H9 (cell line): ENCODE data around the gene MAPK8IP2. TPM values are rescaled to one million over a fixed set of nuclear protein-coding genes. Genes with fewer than 3 reads are reported as not detected.

Experiments
- DNase-seq: peaks from one replicate; pipeline ENCODE4 v3.0.0-alpha.2; 2017
- H2AFZ ChIP-seq: one replicate; pipeline ENCODE4 v1.6.1; 2013; ENCODE audit warnings: mild to moderate bottlenecking, low read length, control low read depth, moderate library complexity
- H2AK5ac ChIP-seq: 2 replicates; pipeline ENCODE4 v1.6.1; 2013; ENCODE audit warnings: low read length, control low read depth, mixed read lengths; ENCODE audit not compliant: insufficient read length
- H2BK120ac ChIP-seq: one replicate; pipeline ENCODE4 v1.6.1; 2013; ENCODE audit warnings: low read depth, mild to moderate bottlenecking, low read length, control low read depth, inconsistent platforms; ENCODE audit not compliant: poor library complexity, severe bottlenecking
- H2BK12ac ChIP-seq: 2 replicates; pipeline ENCODE4 v1.6.1; 2013; ENCODE audit warnings: low read length, control low read depth, mixed read lengths, low read depth; ENCODE audit not compliant: insufficient read length
- H2BK15ac ChIP-seq: 2 replicates; pipeline ENCODE4 v1.6.1; 2013; ENCODE audit warnings: low read depth, low read length, control low read depth
- H2BK20ac ChIP-seq: one replicate; pipeline ENCODE4 v1.6.1; 2013; ENCODE audit warnings: low read depth, mild to moderate bottlenecking, low read length, control low read depth, inconsistent platforms; ENCODE audit not compliant: poor library complexity, severe bottlenecking
- H2BK5ac ChIP-seq: 2 replicates; pipeline ENCODE4 v1.6.1; 2013; ENCODE audit warnings: low read length, control low read depth, mixed read lengths; ENCODE audit not compliant: insufficient read length
- H3K14ac ChIP-seq: 2 replicates; pipeline ENCODE4 v1.6.1; 2013; ENCODE audit warnings: low read length, control low read depth; ENCODE audit not compliant: insufficient read depth
- H3K18ac ChIP-seq: 2 replicates; pipeline ENCODE4 v1.6.1; 2013; ENCODE audit warnings: low read depth, mild to moderate bottlenecking, mixed read lengths, low read length, control low read depth; ENCODE audit not compliant: insufficient read length
- H3K23ac ChIP-seq: 2 replicates; pipeline ENCODE4 v1.6.1; 2013; ENCODE audit warnings: low read length, control low read depth, mixed read lengths, low read depth; ENCODE audit not compliant: insufficient read length
- H3K23me2 ChIP-seq: 2 replicates; pipeline ENCODE4 v1.6.1; 2013; ENCODE audit warnings: low read depth, mild to moderate bottlenecking, mixed read lengths, low read length, control low read depth; ENCODE audit not compliant: insufficient read length, poor library complexity, severe bottlenecking
- H3K27ac ChIP-seq: 2 replicates; pipeline ENCODE4 v1.5.1; 2013; ENCODE audit warnings: low read length, control low read depth, mixed read lengths, low read depth; ENCODE audit not compliant: insufficient read length
- H3K27me3 ChIP-seq: 2 replicates; pipeline ENCODE4 v1.6.1; 2013; ENCODE audit warnings: low read length, control low read depth, inconsistent platforms; ENCODE audit not compliant: insufficient read depth
- H3K4ac ChIP-seq: 2 replicates; pipeline ENCODE4 v1.6.1; 2013; ENCODE audit warnings: low read depth, mild to moderate bottlenecking, control low read depth, inconsistent platforms, low read length, moderate library complexity
- H3K4me1 ChIP-seq: 2 replicates; pipeline ENCODE4 v1.6.1; 2013; ENCODE audit warnings: low read length, control low read depth, inconsistent platforms; ENCODE audit not compliant: insufficient read depth
- H3K4me2 ChIP-seq: 2 replicates; pipeline ENCODE4 v1.6.1; 2013; ENCODE audit warnings: low read length, control low read depth, mixed read lengths; ENCODE audit not compliant: insufficient read length, insufficient read depth
- H3K56ac ChIP-seq: 2 replicates; pipeline ENCODE4 v1.6.1; 2013; ENCODE audit warnings: low read depth, mild to moderate bottlenecking, mixed read lengths, low read length, control low read depth; ENCODE audit not compliant: insufficient read length
- H3K79me1 ChIP-seq: 2 replicates; pipeline ENCODE4 v1.6.1; 2013; ENCODE audit warnings: low read depth, mild to moderate bottlenecking, moderate library complexity, low read length, control low read depth, inconsistent platforms; ENCODE audit not compliant: insufficient read depth, poor library complexity, severe bottlenecking
- H3K79me2 ChIP-seq: 2 replicates; pipeline ENCODE4 v1.6.1; 2013; ENCODE audit warnings: low read length, control low read depth, inconsistent platforms; ENCODE audit not compliant: insufficient read depth
- H3K9ac ChIP-seq: 2 replicates; pipeline ENCODE4 v1.6.1; 2013; ENCODE audit warnings: low read length, control low read depth, mixed read lengths; ENCODE audit not compliant: insufficient read length; ENCODE audit errors: extremely low read depth
- H3K9me3 ChIP-seq: one replicate; pipeline ENCODE4 v1.6.1; 2013; ENCODE audit warnings: low read depth, low read length, inconsistent platforms; ENCODE audit not compliant: control insufficient read depth
- H3T11ph ChIP-seq: one replicate; pipeline ENCODE4 v1.6.1; 2013; ENCODE audit warnings: mild to moderate bottlenecking, low read length, control low read depth, inconsistent platforms
- H4K20me1 ChIP-seq: one replicate; pipeline ENCODE4 v1.6.1; 2013; ENCODE audit not compliant: control insufficient read depth, insufficient read length, insufficient read depth
- H4K5ac ChIP-seq: 2 replicates; pipeline ENCODE4 v1.6.1; 2013; ENCODE audit warnings: low read depth, mild to moderate bottlenecking, mixed read lengths, low read length, control low read depth; ENCODE audit not compliant: insufficient read length
- H4K8ac ChIP-seq: replicated peaks from 2 replicates; pipeline ENCODE4 v1.6.1; 2013; ENCODE audit warnings: low read length, control low read depth, mixed read lengths, low read depth; ENCODE audit not compliant: insufficient read length
- H4K91ac ChIP-seq: 2 replicates; pipeline ENCODE4 v1.6.1; 2013; ENCODE audit warnings: low read depth, mild to moderate bottlenecking, moderate library complexity, mixed read lengths, low read length, control low read depth; ENCODE audit not compliant: insufficient read length
- H3K27ac Mint-ChIP-seq, 3 experiments: 2 replicates in 2 of 3; 3 replicates in 1 of 3; pipeline ENCODE4 v1.8.0; 2020 to 2021; ENCODE audit warnings: mixed read lengths in 3 of 3, mild to moderate bottlenecking in 1 of 3, moderate library complexity in 1 of 3
- H3K27me3 Mint-ChIP-seq: 2 replicates; pipeline ENCODE4 v1.8.0; 2021; ENCODE audit warnings: low read depth, mild to moderate bottlenecking, moderate library complexity, mixed read lengths
- H3K36me3 Mint-ChIP-seq, 3 experiments: 2 replicates in 2 of 3; 3 replicates in 1 of 3; pipeline ENCODE4 v1.8.0; 2020 to 2021; ENCODE audit warnings: low read depth in 3 of 3, mixed read lengths in 3 of 3; ENCODE audit not compliant: insufficient read depth in 1 of 3
- H3K4me1 Mint-ChIP-seq, 2 experiments: 2 replicates each; pipeline ENCODE4 v1.8.0; 2020; ENCODE audit warnings: mixed read lengths in 2 of 2
- H3K4me3 Mint-ChIP-seq, 2 experiments: 2 replicates in 1 of 2; 3 replicates in 1 of 2; pipeline ENCODE4 v1.8.0; 2020 to 2021; ENCODE audit warnings: mild to moderate bottlenecking in 2 of 2, mixed read lengths in 2 of 2, moderate library complexity in 1 of 2
- H3K9me3 Mint-ChIP-seq, 2 experiments: 2 replicates in 1 of 2; 3 replicates in 1 of 2; pipeline ENCODE4 v1.8.0; 2020; ENCODE audit warnings: mild to moderate bottlenecking in 2 of 2, mixed read lengths in 2 of 2, moderate library complexity in 1 of 2
- WGBS: extraction: QIAGEN DNeasy Blood & Tissue Kit; methylation state at CpG from one replicate; pipeline ENCODE4 v1.1.7; 2013; ENCODE audit warnings: missing lambda C conversion rate, low lambda C conversion rate, mixed read lengths; ENCODE audit not compliant: insufficient read length; ENCODE audit errors: extremely low coverage; 5-methylcytosine and 5-hydroxymethylcytosine counted together
- total RNA-seq: library from RNA; stranded (reverse); gene quantifications from 2 replicates; pipeline ENCODE4 v1.2.1, GENCODE V29; 2021
- TF ChIP-seq, protein P1 (sequence below): fragments of 200-600 bp; sonication (generic); conservative IDR thresholded peaks from 3 replicates; pipeline ENCODE4 v1.8.0; 2021; ENCODE audit warnings: antibody characterized with exemption, mild to moderate bottlenecking

MAPK8IP2 gene
- total RNA-seq, 1 experiment from 2014 or later: 5.7 TPM

DNA sequence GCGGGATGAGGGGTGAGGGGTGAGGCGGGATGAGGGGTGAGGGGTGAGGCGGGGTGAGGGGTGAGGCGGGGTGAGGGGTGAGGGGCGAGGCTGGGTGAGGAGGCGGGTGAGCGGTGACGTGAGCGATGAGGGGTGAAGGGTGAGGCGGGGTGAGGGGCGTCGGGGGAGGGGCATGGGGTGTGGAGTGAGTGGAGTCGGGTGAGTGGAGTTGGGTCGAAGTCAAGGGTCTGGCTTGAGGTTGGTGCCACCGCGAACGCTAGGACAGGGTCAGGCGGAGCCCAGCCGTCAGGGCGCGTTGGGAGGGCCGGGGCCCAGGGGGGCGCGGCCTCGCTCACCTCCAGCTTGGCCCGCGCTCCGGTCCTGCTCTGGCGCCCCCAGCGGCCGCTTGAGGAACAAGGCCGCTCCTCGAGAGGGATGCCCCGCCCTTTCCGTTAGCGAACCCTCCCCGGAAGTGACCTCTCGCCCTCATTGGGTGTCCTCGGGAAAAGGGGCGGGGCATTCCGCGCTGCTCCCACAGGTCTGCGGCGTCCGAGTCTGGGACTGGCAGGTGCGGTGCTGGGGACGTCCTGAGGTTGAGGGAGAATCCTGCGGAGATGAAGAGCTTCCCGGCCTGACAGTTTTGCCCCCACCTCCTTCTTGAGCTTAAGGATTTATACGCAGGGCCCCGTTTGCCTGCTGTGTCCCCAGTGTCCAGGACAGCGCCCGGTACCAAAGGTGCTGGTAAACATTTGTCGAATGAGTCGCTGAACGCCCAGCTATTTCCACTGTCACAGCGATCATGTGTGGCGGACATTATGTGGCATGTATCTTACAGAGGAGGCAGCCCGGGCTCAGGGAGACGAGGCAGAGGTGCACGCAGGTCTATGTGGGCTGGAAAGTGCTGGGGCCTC lies 37.8 kb upstream of the MAPK8IP2 start, which contains the start of gene SYCE3:
SYCE3 (minus strand) TSS at position 397 of the 890 bp plus-strand sequence. CDS start 6,514 bp downstream, outside the sequence.
- Histone ChIP-seq H2BK12ac (no peak within 1 kb of the TSS), H3K79me1 (no peaks in the 10 kb centered on the region), H3K18ac (no peak within 1 kb of the TSS), H3T11ph (no peak within 1 kb of the TSS), H3K4me2 (peak within 1 kb of the TSS; percentile 91), H2AK5ac (no peak within 1 kb of the TSS), H3K79me2 (no peaks in the 10 kb centered on the region), H3K23me2 (no peaks in the 10 kb centered on the region), H3K9ac (peak within 1 kb of the TSS; percentile 9), H2AFZ (no peak within 1 kb of the TSS), H4K8ac (no peak within 1 kb of the TSS), H3K27me3 (no peaks in the 10 kb centered on the region), H2BK15ac (no peak within 1 kb of the TSS), H4K91ac (no peak within 1 kb of the TSS), H4K20me1 (no peaks in the 10 kb centered on the region), H2BK120ac (no peak within 1 kb of the TSS), H4K5ac (no peak within 1 kb of the TSS), H3K27ac (no peak within 1 kb of the TSS), H3K56ac (no peak within 1 kb of the TSS), H2BK20ac (no peak within 1 kb of the TSS), H3K4me1 (no peaks in the 10 kb centered on the region), H2BK5ac (no peak within 1 kb of the TSS), H3K23ac (no peak within 1 kb of the TSS), H3K9me3 (no peaks in the 10 kb centered on the region), H3K14ac (no peak within 1 kb of the TSS), H3K4ac (no peak within 1 kb of the TSS)
- peaks cover 43% of the 10 kb centered on the region for H3K27me3 Mint-ChIP-seq
- no peak within 1 kb of the TSS for H3K27ac Mint-ChIP-seq
- H3K36me3 Mint-ChIP-seq: peaks cover 0 to 3% (median 2%) of the 10 kb centered on the region in 3 experiments; a peak in 4 of 7 replicates
- TF ChIP-seq, protein P1, sequence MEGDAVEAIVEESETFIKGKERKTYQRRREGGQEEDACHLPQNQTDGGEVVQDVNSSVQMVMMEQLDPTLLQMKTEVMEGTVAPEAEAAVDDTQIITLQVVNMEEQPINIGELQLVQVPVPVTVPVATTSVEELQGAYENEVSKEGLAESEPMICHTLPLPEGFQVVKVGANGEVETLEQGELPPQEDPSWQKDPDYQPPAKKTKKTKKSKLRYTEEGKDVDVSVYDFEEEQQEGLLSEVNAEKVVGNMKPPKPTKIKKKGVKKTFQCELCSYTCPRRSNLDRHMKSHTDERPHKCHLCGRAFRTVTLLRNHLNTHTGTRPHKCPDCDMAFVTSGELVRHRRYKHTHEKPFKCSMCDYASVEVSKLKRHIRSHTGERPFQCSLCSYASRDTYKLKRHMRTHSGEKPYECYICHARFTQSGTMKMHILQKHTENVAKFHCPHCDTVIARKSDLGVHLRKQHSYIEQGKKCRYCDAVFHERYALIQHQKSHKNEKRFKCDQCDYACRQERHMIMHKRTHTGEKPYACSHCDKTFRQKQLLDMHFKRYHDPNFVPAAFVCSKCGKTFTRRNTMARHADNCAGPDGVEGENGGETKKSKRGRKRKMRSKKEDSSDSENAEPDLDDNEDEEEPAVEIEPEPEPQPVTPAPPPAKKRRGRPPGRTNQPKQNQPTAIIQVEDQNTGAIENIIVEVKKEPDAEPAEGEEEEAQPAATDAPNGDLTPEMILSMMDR: peak; percentile 97
- H3K4me1 Mint-ChIP-seq: peaks cover 9 to 10% of the 10 kb centered on the region in 2 experiments
- DNase-seq: peak; percentile 97
- WGBS: no CpG with 5 or more reads among the region's 61 CpGs
- H3K4me3 Mint-ChIP-seq: peak within 1 kb of the TSS; percentile 81 to 91
- H3K9me3 Mint-ChIP-seq: no peaks in the 10 kb centered on the region
